GM23338 (cell line): ENCODE measurements around the gene TAS2R9. TPM values are rescaled to one million over a fixed set of nuclear protein-coding genes. Genes with fewer than 3 reads are reported as not detected.

Experiments used
- polyA plus RNA-seq: library from polyadenylated mRNA; unstranded; fragments of >200 nt; fragmentation: Nextera tagmentation; extraction: Ambion mirVana; gene quantifications from 2 replicates; pipeline ENCODE4 v1.2.1, GENCODE V29; 2016
- small RNA-seq: library from RNA; depleted of rRNA; stranded (forward); fragments of <200 nt; gene quantifications from one replicate; pipeline ENCODE3, GENCODE V24; 2014; ENCODE audit warnings: low replicate concordance
- total RNA-seq: library from RNA; depleted of rRNA; stranded (reverse); fragments of >200 nt; shearing (Covaris generic); gene quantifications from 2 replicates; pipeline ENCODE4 v1.2.3, GENCODE V29; 2014; rRNA removed

Gene TAS2R9
- total and polyA plus RNA-seq, 2 experiments from 2014 or later: not detected

Small RNAs within 50 kb of the gene (small RNA-seq; reads per million reads assigned to genes)
- gene PRR4: not detected

Other genes with a start within 250 kb of the TAS2R9 start
- 25.1 and 38.5 TPM in 2 replicates for gene MAGOHB, start 196.6 kb downstream of the TAS2R9 start, total RNA-seq
- gene MAGOHB, start 196.6 kb downstream of the TAS2R9 start, polyA plus RNA-seq: 170 and 175 TPM in 2 replicates
- 0.97 and 1.8 TPM in 2 replicates for gene STYK1, start 136.1 kb downstream of the TAS2R9 start, total RNA-seq
- 0.83 and 1.2 TPM in 2 replicates for gene STYK1, start 136.1 kb downstream of the TAS2R9 start, polyA plus RNA-seq
- 179 and 182 TPM in 2 replicates for gene YBX3, start 86.8 kb downstream of the TAS2R9 start, total RNA-seq
- 450 and 500 TPM in 2 replicates for gene YBX3, start 86.8 kb downstream of the TAS2R9 start, polyA plus RNA-seq
- gene TAS2R7, start 7.5 kb downstream of the TAS2R9 start, total RNA-seq: not detected in 2 replicates
- gene TAS2R7, start 7.5 kb downstream of the TAS2R9 start, polyA plus RNA-seq: not detected in 2 replicates
- gene TAS2R8, start 2.9 kb downstream of the TAS2R9 start, total RNA-seq: not detected in 2 replicates
- gene TAS2R8, start 2.9 kb downstream of the TAS2R9 start, polyA plus RNA-seq: not detected in 2 replicates
- gene TAS2R10, start 16.2 kb upstream of the TAS2R9 start, total RNA-seq: 1.1 and 3.6 TPM in 2 replicates
- 0.57 and 0.66 TPM in 2 replicates for gene TAS2R10, start 16.2 kb upstream of the TAS2R9 start, polyA plus RNA-seq
- gene PRR4, start 39.3 kb upstream of the TAS2R9 start, total RNA-seq: 2.1 TPM in 2 replicates
- gene PRR4, start 39.3 kb upstream of the TAS2R9 start, polyA plus RNA-seq: 4.1 and 7.9 TPM in 2 replicates
- 8.3 and 19.0 TPM in 2 replicates for gene PRH1, start 74.1 kb upstream of the TAS2R9 start, total RNA-seq
- 34.2 and 42.9 TPM in 2 replicates for gene PRH1, start 74.1 kb upstream of the TAS2R9 start, polyA plus RNA-seq
- gene TAS2R13, start 99.4 kb upstream of the TAS2R9 start, total RNA-seq: 3.6 and 6.1 TPM in 2 replicates
- gene TAS2R13, start 99.4 kb upstream of the TAS2R9 start, polyA plus RNA-seq: not detected in 2 replicates
- 0.69 TPM in 1 of 2 replicates, not detected in the other for gene PRH2, start 119.1 kb upstream of the TAS2R9 start, total RNA-seq
- 0.36 TPM in 1 of 2 replicates, not detected in the other for gene PRH2, start 119.1 kb upstream of the TAS2R9 start, polyA plus RNA-seq
- gene TAS2R14, start 129.1 kb upstream of the TAS2R9 start, total RNA-seq: 4.9 and 5.9 TPM in 2 replicates
- gene TAS2R14, start 129.1 kb upstream of the TAS2R9 start, polyA plus RNA-seq: 1.1 and 2.6 TPM in 2 replicates
- gene TAS2R50, start 176.7 kb upstream of the TAS2R9 start, total RNA-seq: 3.4 and 5.7 TPM in 2 replicates
- gene TAS2R50, start 176.7 kb upstream of the TAS2R9 start, polyA plus RNA-seq: not detected in 2 replicates
- 3.9 and 6.0 TPM in 2 replicates for gene TAS2R20, start 188.1 kb upstream of the TAS2R9 start, total RNA-seq
- gene TAS2R20, start 188.1 kb upstream of the TAS2R9 start, polyA plus RNA-seq: not detected in 2 replicates
- 6.0 and 8.6 TPM in 2 replicates for gene TAS2R19, start 212.5 kb upstream of the TAS2R9 start, total RNA-seq
- 0.21 TPM in 1 of 2 replicates, not detected in the other for gene TAS2R19, start 212.5 kb upstream of the TAS2R9 start, polyA plus RNA-seq
- 6.1 and 12.9 TPM in 2 replicates for gene TAS2R31, start 221.2 kb upstream of the TAS2R9 start, total RNA-seq
- gene TAS2R31, start 221.2 kb upstream of the TAS2R9 start, polyA plus RNA-seq: 0.21 TPM in 1 of 2 replicates, not detected in the other